ACHN (cell line): ENCODE data around the gene SBK1.
"Not testable (repeated sequence)": the region's sequence is repeated elsewhere in the genome, so short reads cannot be mapped to it uniquely, and the experiment has no call there.

Experiments
- DNase-seq: peaks from one replicate; pipeline ENCODE4 v3.0.0-alpha.2; 2015
- in situ Hi-C: cut with HindIII; loops from 2 replicates; pipeline ENCODE4 v1.10.0; 2017; ENCODE audit warnings: low sequenced_read_pairs, low pct_ligation_motif_present, low pct_unique_long_range_greater_than_20kb

The SBK1 gene

GRCh38 chr16:28291651-28292626 lies at the start of gene SBK1:
Gene SBK1 (plus strand): TSS chr16:28292525. CDS start chr16:28317392, 24,867 bp downstream.
- peak; percentile 86 for DNase-seq
- in situ Hi-C loops, result no loop called here

DNA sequence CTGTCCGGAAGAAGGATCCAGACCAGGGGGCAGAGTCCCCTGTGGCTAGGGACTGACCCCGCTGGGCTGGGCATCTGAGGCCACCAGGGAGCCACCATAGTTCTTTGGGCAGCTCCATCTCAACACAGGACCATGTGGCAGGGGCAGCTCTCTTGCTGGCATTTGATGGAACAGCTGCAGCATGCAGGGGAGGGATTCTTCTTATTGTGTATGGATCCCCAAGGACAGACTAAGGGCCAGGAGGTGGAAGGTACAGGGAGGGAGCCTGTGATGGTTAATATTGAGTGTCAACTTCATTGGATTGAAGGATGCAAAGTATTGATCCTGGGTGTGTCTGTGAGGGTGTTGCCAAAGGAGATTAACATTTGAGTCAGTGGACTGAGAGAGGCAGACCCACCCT lies 42.8 kb upstream of the SBK1 start:
- DNase-seq, in situ Hi-C loops: not testable (repeated sequence)

DNA sequence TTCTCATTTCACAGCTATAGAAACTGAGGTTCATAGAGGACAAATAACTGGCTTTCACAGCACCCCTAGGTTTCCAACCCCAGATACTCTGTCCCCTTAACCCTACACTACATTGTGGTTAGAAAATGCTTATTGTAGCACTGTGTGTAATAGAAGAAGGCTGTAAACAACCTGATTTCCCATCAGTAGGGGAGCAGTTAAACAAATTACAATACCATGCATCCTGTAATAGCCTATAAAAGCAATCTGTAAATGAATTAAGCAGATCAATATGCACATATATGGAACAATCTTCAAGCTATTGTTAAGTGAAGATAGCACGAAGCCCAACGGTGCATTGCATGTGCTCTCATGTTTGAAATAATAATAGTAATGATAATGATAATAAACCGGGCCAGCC lies 41.3 kb upstream of the SBK1 start:
- in situ Hi-C loops, result no loop called here
- no peak for DNase-seq

DNA sequence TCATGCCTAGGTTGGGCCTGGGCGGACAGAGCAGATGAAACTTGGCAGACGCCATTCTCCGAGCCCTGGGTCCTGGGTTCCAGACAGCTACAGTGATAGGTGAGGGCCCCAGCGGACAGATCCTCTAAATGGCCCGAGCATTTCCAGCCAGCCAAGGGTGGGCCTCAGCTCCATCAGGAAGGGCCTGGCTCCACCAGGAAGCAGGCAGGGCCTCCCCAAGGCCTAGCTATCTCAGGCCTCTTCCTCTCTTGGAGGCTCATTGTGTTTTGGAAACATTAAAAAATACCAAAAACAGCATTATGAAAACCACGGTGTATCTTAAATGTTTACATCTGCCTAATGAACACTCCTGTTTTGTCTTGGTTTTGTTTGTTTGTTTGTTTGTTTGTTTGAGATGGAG lies 38.2 kb upstream of the SBK1 start:
- no peak for DNase-seq
- in situ Hi-C loops, result no loop called here

DNA sequence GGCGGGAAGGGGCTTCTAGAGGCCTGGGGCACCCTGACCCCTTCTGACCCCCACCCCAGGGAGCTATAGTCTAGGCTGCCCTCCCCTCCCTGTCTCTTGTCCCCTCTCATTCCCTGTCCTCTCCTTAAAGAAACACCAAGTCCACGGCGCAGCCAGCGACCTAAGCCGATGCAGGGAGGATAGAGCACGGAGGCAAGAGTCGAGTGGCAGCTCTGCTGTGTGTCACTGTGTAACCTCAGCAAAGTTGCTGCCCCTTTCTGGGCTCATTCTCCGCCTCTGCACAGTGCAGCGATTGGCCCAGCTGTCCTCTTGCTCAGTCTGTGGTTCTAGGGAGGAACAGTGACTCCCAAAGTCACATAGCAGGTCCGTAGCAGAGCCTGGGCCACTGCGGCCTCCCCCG lies 36.5 kb upstream of the SBK1 start:
- in situ Hi-C loops, result no loop called here
- no peak for DNase-seq

DNA sequence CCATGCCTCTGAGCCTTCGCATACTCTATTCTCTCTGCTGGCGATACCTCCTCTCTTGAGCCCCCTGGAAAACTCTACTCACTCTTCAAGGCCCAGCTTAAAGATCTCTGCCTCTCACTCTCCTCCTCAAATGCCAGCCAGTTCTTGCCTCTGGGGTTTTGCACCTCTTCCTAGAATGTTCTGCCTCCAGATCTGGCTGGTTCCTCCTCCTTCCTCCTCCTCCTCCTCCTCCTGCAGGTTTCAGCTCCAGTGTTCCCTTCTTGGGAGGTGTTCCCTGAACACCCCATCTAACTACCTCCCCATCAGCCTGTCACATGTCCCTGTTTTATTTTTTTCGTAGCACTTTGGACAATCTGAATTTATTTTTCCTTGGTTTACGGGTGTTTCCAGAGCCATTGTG lies 35.1 kb upstream of the SBK1 start:
- in situ Hi-C loops, result no loop called here
- DNase-seq, result no peak

GRCh38 chr16:28258567-28258966 lies 33.8 kb upstream of the SBK1 start:
- in situ Hi-C loops, result no loop called here
- no peak for DNase-seq

DNA sequence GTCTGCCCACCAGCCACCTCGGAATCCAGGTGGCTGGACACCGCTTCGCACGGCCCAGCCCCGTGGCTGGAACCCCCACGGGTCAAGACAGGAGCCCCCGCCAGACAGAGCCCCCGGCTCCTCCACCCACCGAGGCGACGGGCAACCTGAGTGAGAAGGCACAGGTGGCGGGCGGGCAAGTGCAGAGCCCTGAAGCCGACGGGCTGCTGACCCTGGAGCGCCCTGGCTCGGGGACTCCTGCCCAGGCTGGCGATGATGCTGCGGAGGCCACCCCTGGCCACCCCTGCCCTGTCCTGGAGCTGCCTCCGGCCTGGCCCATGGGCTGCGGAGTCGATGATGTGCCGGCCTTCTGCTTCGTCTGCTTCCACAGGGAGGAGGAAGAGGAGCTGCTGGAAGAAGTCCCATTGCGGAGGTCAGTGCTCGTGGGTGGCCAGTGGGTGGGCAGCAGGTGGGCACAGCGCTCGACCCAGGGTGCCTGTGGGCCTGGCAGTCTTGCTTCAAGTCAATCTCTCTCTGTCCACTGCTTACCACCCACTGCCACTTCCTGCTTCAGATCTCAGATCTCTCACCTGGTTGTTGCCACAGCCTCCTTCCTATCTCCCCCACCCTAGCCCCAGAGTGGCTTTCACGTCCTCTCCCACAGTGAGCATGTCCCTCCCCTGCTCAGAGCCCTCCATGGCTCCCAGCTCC lies 33.1 kb upstream of the SBK1 start:
- in situ Hi-C loops, result no loop called here
- no peak for DNase-seq

GRCh38 chr16:28259781-28260150 lies 32.6 kb upstream of the SBK1 start:
- in situ Hi-C loops, result no loop called here
- no peak for DNase-seq

- in situ Hi-C loops, result no loop called here
Observed at GRCh38 chr16:28260193-28260592, 32.1 kb upstream of the SBK1 start.

GRCh38 chr16:28261942-28262341 lies 30.4 kb upstream of the SBK1 start:
- DNase-seq, result no peak

More at GRCh38 chr16:28260193-28260592, 32.1 kb upstream of the SBK1 start:
- DNase-seq, result no peak

GRCh38 chr16:28263305-28263704 lies 29.0 kb upstream of the SBK1 start:
- in situ Hi-C loops, result no loop called here
- no peak for DNase-seq

More at GRCh38 chr16:28261942-28262341, 30.4 kb upstream of the SBK1 start:
- in situ Hi-C loops, result no loop called here

- DNase-seq, result no peak
- in situ Hi-C loops, result no loop called here
Observed at GRCh38 chr16:28264656-28265055, 27.7 kb upstream of the SBK1 start.

DNA sequence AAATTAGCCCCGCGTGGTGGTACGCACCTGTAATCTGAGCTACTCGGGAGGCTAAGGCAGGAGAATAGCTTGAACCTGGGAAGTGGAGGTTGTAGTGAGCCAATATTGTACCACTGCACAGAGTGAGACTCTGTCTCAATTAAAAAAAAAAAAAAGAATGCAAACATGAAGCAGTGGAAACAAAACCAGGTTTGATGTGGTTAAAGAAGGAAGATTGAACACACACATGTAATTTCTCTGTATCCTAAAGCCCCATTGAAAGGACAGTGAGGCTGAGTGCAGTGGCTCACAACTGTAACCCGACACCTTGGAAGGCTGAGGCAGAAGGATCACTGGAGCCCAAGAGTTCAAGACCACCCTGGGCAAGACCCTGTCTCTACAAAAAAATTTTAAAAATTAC lies 26.5 kb upstream of the SBK1 start:
- no peak for DNase-seq
- in situ Hi-C loops, result no loop called here

DNA sequence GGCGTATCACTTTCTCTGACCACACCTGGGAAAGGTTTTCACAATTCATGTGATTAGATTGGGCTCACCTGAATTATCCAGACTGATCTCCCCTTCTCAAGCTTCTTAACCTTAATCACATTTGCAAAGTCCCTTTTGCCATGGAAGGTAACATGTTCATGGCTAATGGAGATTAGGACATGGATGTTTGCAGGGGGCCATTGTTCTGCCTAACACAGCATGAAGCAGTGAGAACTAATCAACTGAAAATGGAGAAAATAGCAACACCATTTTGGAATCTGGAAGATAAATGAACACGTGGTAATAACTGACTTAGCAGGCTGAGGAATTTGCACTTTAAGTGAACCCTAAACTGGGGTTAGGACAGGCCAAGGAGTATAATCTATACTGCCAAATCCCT lies 25.0 kb upstream of the SBK1 start:
- in situ Hi-C loops, result no loop called here
- DNase-seq, result no peak

- in situ Hi-C loops, result no loop called here
Observed at GRCh38 chr16:28273511-28273910, 18.8 kb upstream of the SBK1 start.

GRCh38 chr16:28274676-28275075 lies 17.6 kb upstream of the SBK1 start:
- DNase-seq, result no peak
- in situ Hi-C loops, result no loop called here

More at GRCh38 chr16:28273511-28273910, 18.8 kb upstream of the SBK1 start:
- no peak for DNase-seq

DNA sequence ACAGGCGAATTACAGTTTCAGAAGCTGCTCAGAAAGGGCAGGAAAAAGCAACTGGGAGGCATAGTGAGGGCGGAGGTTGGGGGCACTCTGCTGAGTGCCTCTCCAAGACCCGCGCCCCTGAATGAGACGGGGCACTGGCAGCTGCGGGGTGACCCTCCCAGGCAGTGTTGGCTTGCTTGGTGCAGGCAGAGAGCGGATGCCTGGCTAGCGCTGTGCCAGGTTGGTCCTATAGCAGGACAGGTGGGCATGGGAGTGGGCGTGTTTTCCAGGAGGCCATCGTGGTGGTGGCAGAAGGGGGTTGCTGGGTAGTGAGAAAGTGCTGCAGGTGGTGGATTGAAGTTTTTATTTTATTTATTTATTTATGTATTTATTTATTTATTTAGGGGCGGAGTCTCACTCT lies 16.0 kb upstream of the SBK1 start:
- in situ Hi-C loops, result no loop called here
- no peak for DNase-seq

DNA sequence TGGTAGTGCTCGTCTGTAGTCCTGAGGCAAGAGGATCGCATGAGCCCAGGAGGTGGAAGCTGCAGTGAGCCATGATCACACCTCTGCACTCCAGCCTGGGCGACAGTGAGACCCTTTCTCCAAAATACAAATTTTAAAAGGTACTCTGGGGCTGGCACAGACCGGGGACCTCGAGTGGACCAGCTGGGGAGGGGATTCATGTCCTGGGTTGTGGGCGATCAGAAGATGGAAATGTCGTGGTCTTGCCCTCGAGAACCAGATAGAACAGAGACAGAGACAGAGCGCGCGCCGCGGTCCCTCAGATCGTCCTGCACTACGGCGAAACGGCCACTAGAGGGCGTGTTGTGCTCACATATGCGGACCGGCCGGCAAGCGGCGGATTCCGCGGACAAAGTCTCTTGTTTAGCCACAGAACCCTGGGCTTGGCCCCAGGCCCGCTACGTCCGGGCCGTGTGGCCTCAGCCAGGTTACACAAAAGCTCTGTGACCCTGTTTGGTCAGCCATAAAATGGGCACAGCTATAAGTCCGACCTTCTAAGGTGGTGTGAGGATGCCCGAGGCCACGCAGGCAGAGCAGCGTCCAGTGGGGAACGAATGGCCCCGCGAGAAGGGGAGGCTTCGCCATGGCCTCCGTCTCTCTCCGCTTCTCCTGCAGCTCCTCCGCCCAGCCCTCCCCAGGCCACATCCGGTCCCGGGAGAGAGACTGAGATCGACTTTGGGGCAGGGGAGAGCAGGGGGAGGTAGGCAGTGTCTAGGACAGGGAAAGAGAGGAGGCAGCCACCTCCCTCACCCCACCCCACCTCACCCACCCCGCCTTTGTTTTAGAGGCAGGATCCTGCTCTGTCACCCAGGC lies 14.6 kb upstream of the SBK1 start:
- peak; percentile 83 for DNase-seq
- in situ Hi-C loops, result no loop called here
